PFSK-1 (cell line): ENCODE data around the gene KCNMA1.

Experiments
- FOXP2 ChIP-seq: optimal IDR thresholded peaks from 2 replicates; pipeline ENCODE3; 2011; ENCODE audit warnings: borderline replicate concordance, control low read depth, inconsistent platforms; ENCODE audit not compliant: insufficient read depth; ENCODE audit errors: extremely low read length, extremely low read depth
- POLR2AphosphoS5 ChIP-seq: IDR thresholded peaks from 2 replicates; pipeline ENCODE4 v1.6.1; 2012; ENCODE audit warnings: low read depth, mild to moderate bottlenecking, control low read depth, low read length, moderate library complexity
- REST ChIP-seq, 2 experiments: IDR thresholded peaks; 2 replicates each; pipeline versions ENCODE4 v1.6.1 to v1.8.0; 2011 to 2012; ENCODE audit warnings: low read depth in 2 of 2, low read length in 2 of 2, control low read depth in 1 of 2, inconsistent platforms in 1 of 2, mild to moderate bottlenecking in 1 of 2, moderate library complexity in 1 of 2; ENCODE audit not compliant: insufficient read depth in 1 of 2
- SIN3A ChIP-seq: IDR thresholded peaks from 2 replicates; pipeline ENCODE4 v1.6.1; 2012; ENCODE audit warnings: mild to moderate bottlenecking, low read length, moderate library complexity, borderline replicate concordance; ENCODE audit not compliant: insufficient read depth
- TAF1 ChIP-seq: IDR thresholded peaks from 2 replicates; pipeline ENCODE4 v1.6.1; 2012; ENCODE audit warnings: low read length, control low read depth, borderline replicate concordance; ENCODE audit not compliant: insufficient read depth

KCNMA1 gene

DNA sequence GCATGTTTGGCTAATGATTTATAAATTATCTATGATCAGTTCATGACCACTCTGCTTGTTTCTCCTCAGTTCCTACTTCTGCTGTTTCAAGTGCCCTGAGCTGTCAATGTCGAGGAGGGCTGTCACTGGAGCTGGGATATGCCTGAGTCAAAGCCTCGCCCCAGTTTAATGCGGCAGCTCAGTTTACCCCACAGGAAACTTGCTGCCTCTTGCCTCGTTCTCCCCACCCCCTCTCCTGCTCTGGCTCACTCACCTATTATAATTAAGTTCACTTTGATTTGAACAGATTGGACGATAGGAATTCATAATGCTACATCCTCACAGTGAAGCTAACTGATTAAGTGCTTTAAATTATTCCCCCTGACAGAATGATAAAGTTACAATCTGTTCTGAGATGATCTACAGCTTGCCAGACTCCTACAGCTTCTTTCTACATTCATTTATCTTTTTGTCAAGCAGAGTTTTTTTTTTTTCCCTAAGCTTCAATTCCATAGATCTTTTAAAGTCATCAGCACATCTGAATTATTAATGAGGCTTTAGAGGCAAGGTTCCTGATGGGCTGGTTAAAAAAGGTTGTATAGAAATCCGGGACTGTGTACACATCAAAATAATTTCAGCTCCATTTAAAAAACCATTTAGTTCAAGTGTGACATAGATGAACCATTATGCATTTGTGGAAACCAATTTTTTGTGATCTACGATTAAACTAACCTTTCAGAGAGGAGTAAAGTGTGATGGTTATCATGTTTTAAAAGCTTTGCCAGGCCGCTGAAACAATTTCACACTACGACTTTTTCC, 758.3 kb downstream of the KCNMA1 start:
- no peak for TF ChIP-seq FOXP2
- no peak for TF ChIP-seq SIN3A
- TF ChIP-seq TAF1 = no peak
- no peak for TF ChIP-seq POLR2AphosphoS5
- TF ChIP-seq REST (IDR thresholded peaks at IDR 0.05; ENCODE audit: insufficient read depth in 1 of 2, low read depth in 2 of 2, low read length in 2 of 2) = no peak

DNA sequence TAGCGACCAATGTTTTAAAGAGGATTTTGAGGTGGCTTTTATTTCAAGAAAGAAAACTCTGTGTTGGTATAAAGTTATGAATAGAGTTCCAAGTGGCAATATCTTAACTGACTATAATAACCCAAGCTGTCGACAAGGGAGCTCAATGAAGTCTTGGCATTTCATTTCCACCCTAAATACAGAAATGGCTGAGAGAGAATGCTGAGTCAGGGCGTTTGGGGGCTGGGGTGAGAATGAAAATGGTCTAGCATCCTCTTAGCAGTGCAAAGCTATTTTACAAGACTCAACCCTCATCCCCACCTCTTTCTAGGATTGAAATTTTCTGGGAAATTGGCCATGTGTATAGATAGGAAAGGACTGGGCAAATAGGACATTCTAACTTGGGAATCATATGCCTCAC, 759.1 kb downstream of the KCNMA1 start:
- TF ChIP-seq SIN3A (no peak), TAF1 (no peak), FOXP2 (no peak), POLR2AphosphoS5 (no peak), REST (IDR thresholded peaks at IDR 0.05; ENCODE audit: insufficient read depth in 1 of 2, low read depth in 2 of 2, low read length in 2 of 2) (no peak)

DNA sequence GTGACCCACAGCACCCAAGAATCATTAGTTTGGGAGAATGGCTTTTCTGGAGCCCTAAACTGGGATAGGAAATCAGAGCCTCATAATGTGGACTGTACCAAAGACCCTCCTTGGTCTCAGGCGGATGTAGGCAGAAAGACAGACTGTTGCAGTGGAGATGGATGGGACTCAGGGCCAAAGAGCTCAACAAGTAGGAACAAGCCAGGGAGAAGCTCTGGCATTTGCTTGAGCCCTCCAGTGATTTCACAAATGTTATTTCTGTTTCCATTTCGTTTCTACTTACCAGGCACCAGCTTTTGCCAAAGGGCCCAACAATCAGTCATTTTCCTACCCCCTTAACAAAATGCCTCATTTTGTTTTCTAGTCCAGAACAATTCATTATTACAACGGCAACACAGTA, 762.7 kb downstream of the KCNMA1 start:
- TF ChIP-seq FOXP2 = no peak

- TF ChIP-seq REST (IDR thresholded peaks at IDR 0.05; ENCODE audit: insufficient read depth in 1 of 2, low read depth in 2 of 2, low read length in 2 of 2) (no peak), SIN3A (no peak), POLR2AphosphoS5 (no peak)
Observed at GRCh38 chr10:76874176-76874575, 763.4 kb downstream of the KCNMA1 start.

DNA sequence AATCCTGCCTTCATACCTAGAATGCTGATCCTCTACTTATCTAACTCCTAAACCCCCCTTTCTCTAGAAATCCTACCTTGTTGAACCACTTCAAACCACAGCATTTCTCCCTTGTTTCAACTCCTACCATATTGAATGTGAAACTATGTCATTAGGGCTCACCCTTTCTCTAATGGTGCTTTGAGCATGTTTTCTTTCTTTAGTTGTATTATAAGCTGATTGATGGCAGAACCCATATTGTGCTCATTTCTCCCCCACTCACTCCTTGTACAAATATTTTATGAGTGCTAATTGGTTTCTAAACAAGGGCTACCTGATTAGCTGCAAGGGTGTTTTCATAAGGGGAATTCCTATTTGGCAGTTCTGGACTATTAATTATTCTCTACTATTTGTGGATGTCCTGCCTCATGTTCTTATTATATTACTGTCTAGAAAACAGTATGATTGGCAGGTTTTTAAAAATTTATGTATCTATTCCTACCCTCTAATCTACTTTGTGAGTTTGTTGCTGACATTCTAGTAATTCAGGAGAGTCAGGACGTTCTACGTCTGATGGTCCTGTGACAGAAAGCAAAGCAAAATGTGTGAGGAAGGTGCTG, 765.8 kb downstream of the KCNMA1 start:
- no peak for TF ChIP-seq SIN3A
- no peak for TF ChIP-seq POLR2AphosphoS5
- no peak for TF ChIP-seq FOXP2
- no peak for TF ChIP-seq REST (IDR thresholded peaks at IDR 0.05; ENCODE audit: insufficient read depth in 1 of 2, low read depth in 2 of 2, low read length in 2 of 2)
- no peak for TF ChIP-seq TAF1
